Mucosa of rectum (tissue), 2 donors: ENCODE data around the gene TRIAP1.

Experiments used
- H3K27ac ChIP-seq, 2 donors: one replicate each; pipeline ENCODE4 v1.7.0; 2013; ENCODE audit warnings: inconsistent platforms in 2 of 2, low read depth in 2 of 2, low read length in 2 of 2
- H3K27me3 ChIP-seq, 2 donors: one replicate each; pipeline ENCODE4 v1.7.0; 2013; ENCODE audit warnings: low read length in 2 of 2; ENCODE audit not compliant: control insufficient read depth in 2 of 2, insufficient read depth in 2 of 2
- H3K36me3 ChIP-seq, 2 donors: one replicate each; pipeline ENCODE4 v1.7.0; 2013; ENCODE audit warnings: low read length in 2 of 2; ENCODE audit not compliant: control insufficient read depth in 2 of 2, insufficient read depth in 2 of 2
- H3K4me1 ChIP-seq, 2 donors: one replicate each; pipeline ENCODE4 v1.7.0; 2013; ENCODE audit warnings: low read length in 2 of 2, mild to moderate bottlenecking in 1 of 2; ENCODE audit not compliant: control insufficient read depth in 2 of 2, insufficient read depth in 2 of 2
- H3K4me3 ChIP-seq, 2 donors: one replicate each; pipeline ENCODE4 v1.7.0; 2013; ENCODE audit warnings: low read length in 2 of 2
- H3K9ac ChIP-seq, 2 donors: one replicate each; pipeline ENCODE4 v1.7.0; 2013; ENCODE audit warnings: low read length in 2 of 2, low read depth in 1 of 2, mild to moderate bottlenecking in 1 of 2
- H3K9me3 ChIP-seq, 2 donors: one replicate each; pipeline ENCODE4 v1.7.0; 2013; ENCODE audit warnings: low read length in 2 of 2; ENCODE audit not compliant: control insufficient read depth in 2 of 2
- donor health status: healthy.
- donor health status: Normal muscosa, but diverticular disease.

The TRIAP1 gene

GRCh38 chr12:120468821-120469449 is 22.8 kb upstream of the TRIAP1 start:
- Histone ChIP-seq H3K4me1 (peaks cover 11 to 17% of the 10 kb centered on the region in 2 donors), H3K9ac (peak overlapping the region; percentile 79 to 93)

DNA sequence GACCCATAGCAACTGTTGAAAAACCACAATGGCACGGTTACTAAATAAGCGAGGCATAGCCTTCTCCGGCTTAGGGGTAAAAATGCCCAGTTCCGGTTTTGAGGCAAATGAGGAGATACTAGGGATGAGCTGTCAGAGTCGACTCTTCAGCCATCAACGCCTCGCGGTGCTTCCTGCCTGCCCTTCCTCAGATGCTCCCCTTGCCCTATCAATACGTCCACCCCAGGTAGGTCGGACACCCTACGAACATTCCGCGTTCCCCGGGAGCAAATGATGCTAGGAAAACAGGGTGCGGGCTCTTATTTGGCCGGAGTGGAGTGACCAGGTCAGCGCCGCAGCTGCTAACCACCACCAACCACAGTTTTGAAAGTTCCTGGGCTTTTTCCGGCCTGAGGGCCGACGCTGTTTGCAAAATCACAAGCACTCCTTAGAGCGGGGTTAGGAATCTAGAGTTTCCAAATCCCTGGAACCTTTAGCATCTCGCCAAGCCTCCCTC is 22.2 kb upstream of the TRIAP1 start:
- H3K4me1 ChIP-seq = peaks cover 11 to 17% of the 10 kb centered on the region in 2 donors
- no peaks in the 10 kb centered on the region for H3K9me3 ChIP-seq
- H3K9ac ChIP-seq = peak overlapping the region; percentile 76 to 93
- H3K4me3 ChIP-seq = peak overlapping the region; percentile 85 to 94
- H3K27ac ChIP-seq = peak overlapping the region; percentile 86 to 88
- H3K36me3 ChIP-seq = peaks cover 20 to 25% of the 10 kb centered on the region in 2 donors
- no peaks in the 10 kb centered on the region for H3K27me3 ChIP-seq

More at GRCh38 chr12:120468821-120469449, 22.8 kb upstream of the TRIAP1 start:
- Histone ChIP-seq H3K9me3 (no peaks in the 10 kb centered on the region), H3K27me3 (no peaks in the 10 kb centered on the region), H3K36me3 (peaks cover 15 to 20% of the 10 kb centered on the region in 2 donors), H3K27ac (peak overlapping the region; percentile 86 to 88), H3K4me3 (peak overlapping the region; percentile 85 to 94)

DNA sequence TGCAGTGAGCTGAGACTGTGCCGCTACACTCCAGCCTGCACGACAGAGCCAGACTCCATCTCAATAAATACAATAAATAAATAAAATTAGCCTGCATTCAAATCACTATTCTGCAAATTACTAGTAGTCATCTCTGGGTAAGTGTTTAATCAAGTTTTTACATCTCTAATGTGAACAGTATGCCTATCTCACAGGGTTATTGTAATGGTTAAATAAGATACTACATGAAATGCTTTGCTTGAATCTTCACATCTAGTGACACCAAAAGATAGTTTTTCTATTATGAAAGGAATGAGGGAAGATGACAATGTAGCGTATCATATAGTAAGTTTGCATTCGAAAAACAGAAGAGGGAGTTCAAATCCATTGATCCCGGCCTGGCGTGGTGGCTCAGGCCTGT is 21.3 kb upstream of the TRIAP1 start:
- peaks cover 29 to 35% of the 10 kb centered on the region in 2 donors for H3K36me3 ChIP-seq
- H3K4me1 ChIP-seq = peaks cover 11 to 17% of the 10 kb centered on the region in 2 donors

DNA sequence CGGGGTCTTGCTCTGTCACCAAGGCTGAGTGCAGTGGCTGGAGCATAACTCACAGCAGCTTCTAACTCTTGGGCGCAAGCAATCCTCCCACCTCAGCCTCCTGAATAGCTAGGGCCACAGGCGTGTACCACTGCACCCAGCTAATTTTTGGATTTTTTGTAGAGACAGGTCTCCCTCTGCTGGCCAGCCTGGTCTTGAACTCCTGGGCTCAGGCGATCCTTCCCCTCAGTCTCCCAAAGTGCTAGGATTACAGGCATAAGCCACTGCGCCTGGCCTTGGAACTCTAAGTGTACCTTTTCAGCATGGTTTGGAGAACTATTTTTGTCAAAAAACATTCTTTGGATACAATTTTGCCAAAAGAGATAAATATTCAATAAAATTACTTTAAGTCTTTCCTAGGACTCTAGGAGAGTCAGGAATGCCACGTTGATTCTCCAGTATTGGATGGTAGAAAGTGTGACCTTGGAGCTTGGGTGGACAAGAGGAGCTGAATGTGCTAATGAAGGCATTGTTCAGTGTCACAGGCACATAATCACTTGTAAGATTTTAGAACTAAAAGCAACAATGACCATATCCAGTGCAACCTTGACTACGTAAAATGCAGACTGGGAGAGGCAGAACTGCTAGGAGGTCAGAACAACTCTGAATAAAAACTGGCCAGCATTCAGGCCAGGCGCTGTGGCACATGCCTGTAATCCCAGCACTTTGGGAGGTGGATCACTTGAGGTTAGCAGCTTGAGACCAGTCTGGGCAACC is 20.6 kb upstream of the TRIAP1 start:
- Histone ChIP-seq H3K4me3 (no peak overlapping the region), H3K9me3 (no peaks in the 10 kb centered on the region), H3K27ac (no peak overlapping the region), H3K27me3 (no peaks in the 10 kb centered on the region), H3K4me1 (peaks cover 11 to 17% of the 10 kb centered on the region in 2 donors), H3K36me3 (peaks cover 36 to 41% of the 10 kb centered on the region in 2 donors), H3K9ac (no peak overlapping the region)

More for the DNA sequence above, 21.3 kb upstream of the TRIAP1 start:
- H3K9me3 ChIP-seq = no peaks in the 10 kb centered on the region
- H3K9ac ChIP-seq = no peak overlapping the region
- H3K4me3 ChIP-seq = no peak overlapping the region
- no peak overlapping the region for H3K27ac ChIP-seq
- no peaks in the 10 kb centered on the region for H3K27me3 ChIP-seq

GRCh38 chr12:120465756-120466155 is 19.6 kb upstream of the TRIAP1 start:
- no peaks in the 10 kb centered on the region for H3K9me3 ChIP-seq
- H3K4me3 ChIP-seq = no peak overlapping the region
- H3K9ac ChIP-seq = no peak overlapping the region
- H3K4me1 ChIP-seq = peaks cover 11 to 17% of the 10 kb centered on the region in 2 donors
- H3K27me3 ChIP-seq = no peaks in the 10 kb centered on the region
- no peak overlapping the region for H3K27ac ChIP-seq
- peaks cover 43 to 48% of the 10 kb centered on the region in 2 donors for H3K36me3 ChIP-seq

GRCh38 chr12:120463712-120464111 is 17.5 kb upstream of the TRIAP1 start:
- peaks cover 56 to 61% of the 10 kb centered on the region in 2 donors for H3K36me3 ChIP-seq
- peaks cover 3 to 10% of the 10 kb centered on the region in 2 donors for H3K4me1 ChIP-seq
- no peaks in the 10 kb centered on the region for H3K9me3 ChIP-seq
- H3K4me3 ChIP-seq = no peak overlapping the region
- H3K27ac ChIP-seq = no peak overlapping the region
- no peaks in the 10 kb centered on the region for H3K27me3 ChIP-seq
- no peak overlapping the region for H3K9ac ChIP-seq

DNA sequence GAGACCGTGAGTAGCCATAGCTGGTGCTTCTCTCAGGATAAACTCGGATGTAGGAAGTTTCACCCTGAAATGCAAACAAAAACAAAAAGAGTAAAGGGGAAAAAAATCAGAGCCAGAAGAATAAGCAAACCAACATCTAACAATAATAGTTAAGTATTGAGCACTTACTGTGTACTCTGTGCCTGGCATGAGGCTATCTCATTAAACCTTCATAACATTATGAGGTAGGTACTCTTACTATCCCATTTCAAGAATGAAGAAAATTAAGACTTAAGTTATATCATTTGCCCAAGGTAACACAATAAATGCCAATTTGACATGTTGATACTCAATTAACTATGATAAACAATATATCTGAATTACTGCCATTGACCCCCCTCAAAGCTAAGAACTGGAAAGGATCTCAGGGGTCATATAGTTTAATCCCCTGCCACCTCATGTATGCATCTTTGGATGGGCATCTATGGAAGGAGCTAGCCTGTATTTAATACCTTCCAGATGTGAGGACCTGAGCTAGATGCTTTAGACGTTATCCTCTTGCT is 16.0 kb upstream of the TRIAP1 start:
- Histone ChIP-seq H3K4me1 (peaks cover 0 to 3% of the 10 kb centered on the region in 2 donors), H3K27me3 (no peaks in the 10 kb centered on the region), H3K27ac (no peak overlapping the region), H3K36me3 (peaks cover 62 to 73% of the 10 kb centered on the region in 2 donors), H3K4me3 (no peak overlapping the region), H3K9me3 (no peaks in the 10 kb centered on the region), H3K9ac (no peak overlapping the region)

DNA sequence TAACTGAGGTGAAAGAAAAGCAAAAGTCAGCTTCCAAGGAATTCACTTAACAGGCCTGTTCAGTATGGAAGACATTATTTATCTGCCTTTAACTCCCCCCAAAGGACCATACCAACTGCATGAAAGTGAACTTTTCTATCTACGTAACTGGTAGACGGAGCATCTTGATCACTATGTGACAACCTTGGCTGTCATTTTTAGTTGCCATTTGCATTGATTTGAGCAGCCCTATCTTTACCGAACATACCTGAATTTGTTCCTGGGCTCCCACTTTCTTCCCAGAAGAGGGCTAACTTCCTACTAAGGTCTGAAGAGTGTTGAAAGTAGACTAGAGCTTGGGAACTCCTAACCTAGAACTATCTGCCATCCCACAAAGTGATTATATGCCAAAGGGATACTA is 14.0 kb upstream of the TRIAP1 start:
- Histone ChIP-seq H3K9ac (no peak overlapping the region), H3K36me3 (peaks cover 74 to 82% of the 10 kb centered on the region in 2 donors), H3K4me3 (no peak overlapping the region), H3K27me3 (no peaks in the 10 kb centered on the region), H3K9me3 (no peaks in the 10 kb centered on the region), H3K4me1 (no peaks in the 10 kb centered on the region), H3K27ac (no peak overlapping the region)

DNA sequence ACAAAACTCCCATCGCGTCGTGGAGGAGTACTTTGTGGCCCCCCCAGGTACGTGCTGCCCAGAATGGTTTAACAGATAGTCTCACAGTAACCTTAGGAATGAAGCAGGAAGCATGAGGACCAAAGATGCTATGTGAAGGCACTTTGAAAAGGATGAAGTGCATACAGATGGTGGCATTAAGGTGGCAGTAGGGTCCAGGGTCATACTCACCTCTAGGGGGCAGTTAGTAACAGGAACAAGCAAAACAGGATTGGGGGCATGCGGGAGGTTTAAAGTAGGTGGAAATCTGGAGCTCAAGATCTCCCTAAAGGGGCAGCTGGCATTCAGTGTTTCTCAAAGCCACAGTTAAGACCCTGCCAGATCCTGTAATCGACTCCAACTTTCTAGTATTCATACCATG is 10.9 kb upstream of the TRIAP1 start:
- H3K27ac ChIP-seq = no peak overlapping the region
- H3K4me1 ChIP-seq = no peaks in the 10 kb centered on the region
- H3K4me3 ChIP-seq = no peak overlapping the region
- H3K27me3 ChIP-seq = no peaks in the 10 kb centered on the region
- H3K9ac ChIP-seq = no peak overlapping the region
- H3K36me3 ChIP-seq = peaks cover 45 to 61% of the 10 kb centered on the region in 2 donors
- H3K9me3 ChIP-seq = no peaks in the 10 kb centered on the region

DNA sequence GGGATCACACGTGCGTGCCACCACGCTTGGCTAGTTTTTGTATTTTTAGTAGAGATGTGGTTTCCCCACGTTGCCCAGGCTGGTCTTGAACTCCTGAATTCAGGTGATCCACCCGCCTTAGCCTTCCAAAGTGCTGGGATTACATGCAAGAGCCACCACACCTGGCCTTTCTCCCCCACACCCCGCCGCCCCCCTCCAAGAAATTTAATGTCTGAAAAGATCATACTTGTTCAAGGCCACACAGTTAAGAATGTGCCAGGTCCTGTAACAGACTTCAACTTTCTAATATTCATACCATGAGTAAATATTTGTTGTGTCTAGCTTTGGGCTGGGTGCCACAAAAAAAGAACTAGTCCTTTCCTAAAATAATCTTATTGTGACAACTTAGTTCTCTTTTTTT is 9.1 kb upstream of the TRIAP1 start:
- no peak overlapping the region for H3K27ac ChIP-seq
- no peaks in the 10 kb centered on the region for H3K4me1 ChIP-seq
- H3K36me3 ChIP-seq = peaks cover 37 to 53% of the 10 kb centered on the region in 2 donors
- no peak overlapping the region for H3K4me3 ChIP-seq
- H3K27me3 ChIP-seq = no peaks in the 10 kb centered on the region
- H3K9me3 ChIP-seq = no peaks in the 10 kb centered on the region
- H3K9ac ChIP-seq = no peak overlapping the region
